Measurements from ENCODE around the gene PDE4A.
A peak's percentile ranks its signal among the peaks of the same experiment; 100 is the strongest.

PDE4A gene

DNA sequence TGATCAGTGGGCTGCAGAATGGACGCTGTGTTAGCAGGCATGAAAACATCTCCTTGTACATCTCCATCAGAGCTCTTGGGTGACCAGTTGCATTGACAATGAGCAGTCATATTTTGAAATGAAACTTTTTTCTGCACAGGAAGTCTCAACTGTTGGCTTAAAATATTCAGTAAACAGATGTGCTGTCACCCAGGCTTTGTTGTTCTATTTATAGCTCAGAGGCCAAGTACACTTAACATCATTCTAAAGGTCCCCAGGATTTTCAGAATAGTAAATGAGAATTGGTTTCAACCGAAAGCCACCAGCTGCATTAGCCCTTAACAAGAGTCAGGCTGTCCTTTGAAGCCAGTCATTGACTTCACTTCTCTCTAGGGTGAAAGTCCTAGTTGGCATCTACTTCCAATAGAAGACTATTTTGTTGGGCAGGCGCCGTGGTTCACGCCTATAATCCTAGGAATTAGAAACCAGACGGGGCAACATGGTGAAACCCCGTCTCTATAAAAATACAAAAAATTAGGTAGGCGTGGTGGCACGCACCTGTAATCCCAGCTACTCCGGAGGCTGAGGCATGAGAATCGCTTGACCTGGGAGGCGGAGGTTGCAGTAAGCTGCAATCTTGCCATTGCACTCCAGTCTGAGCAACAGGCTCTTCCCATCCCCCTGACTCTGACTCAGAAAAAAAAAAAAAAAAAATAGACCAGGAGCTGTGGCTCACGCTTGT lies 7.9 kb upstream of the PDE4A start:
- ATAC-seq (ENCODE audit: low read depth): peak; percentile 28
- no peak for DNase-seq (ENCODE audit: low spot score in 2 of 2)
- no peaks in the 10 kb centered on the region for H3K36me3 Mint-ChIP-seq
- H3K4me3 Mint-ChIP-seq: peak overlapping the region; percentile 37
- peak overlapping the region; percentile 55 for H3K27ac Mint-ChIP-seq
- H3K9me3 Mint-ChIP-seq: peaks cover 2% of the 10 kb centered on the region
- H3K27me3 Mint-ChIP-seq: peaks cover 3% of the 10 kb centered on the region
- H3K4me1 Mint-ChIP-seq: peaks cover 31% of the 10 kb centered on the region

DNA sequence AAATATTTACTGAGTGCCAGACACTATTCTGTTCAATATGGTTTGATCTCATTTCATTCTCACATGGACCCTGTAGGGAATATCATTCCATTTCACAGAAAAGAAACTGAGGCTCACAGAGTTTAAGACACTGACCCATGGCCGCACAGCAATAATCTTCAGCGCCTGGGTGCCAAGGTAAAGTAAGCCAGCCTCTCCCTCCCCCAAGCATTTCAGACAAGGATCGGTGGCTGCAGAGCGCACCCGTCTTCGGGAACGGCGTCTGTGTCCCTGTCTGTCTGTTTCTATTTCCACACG lies 4.3 kb upstream of the PDE4A start:
- DNase-seq (ENCODE audit: low spot score in 2 of 2) (no peak), ATAC-seq (ENCODE audit: low read depth) (no peak)
- H3K9me3 Mint-ChIP-seq: peaks cover 2% of the 10 kb centered on the region
- peaks cover 20% of the 10 kb centered on the region for H3K27me3 Mint-ChIP-seq
- H3K4me3 Mint-ChIP-seq: peak overlapping the region; percentile 79
- H3K4me1 Mint-ChIP-seq: peaks cover 29% of the 10 kb centered on the region
- no peaks in the 10 kb centered on the region for H3K36me3 Mint-ChIP-seq
- peak overlapping the region; percentile 95 for H3K27ac Mint-ChIP-seq

DNA sequence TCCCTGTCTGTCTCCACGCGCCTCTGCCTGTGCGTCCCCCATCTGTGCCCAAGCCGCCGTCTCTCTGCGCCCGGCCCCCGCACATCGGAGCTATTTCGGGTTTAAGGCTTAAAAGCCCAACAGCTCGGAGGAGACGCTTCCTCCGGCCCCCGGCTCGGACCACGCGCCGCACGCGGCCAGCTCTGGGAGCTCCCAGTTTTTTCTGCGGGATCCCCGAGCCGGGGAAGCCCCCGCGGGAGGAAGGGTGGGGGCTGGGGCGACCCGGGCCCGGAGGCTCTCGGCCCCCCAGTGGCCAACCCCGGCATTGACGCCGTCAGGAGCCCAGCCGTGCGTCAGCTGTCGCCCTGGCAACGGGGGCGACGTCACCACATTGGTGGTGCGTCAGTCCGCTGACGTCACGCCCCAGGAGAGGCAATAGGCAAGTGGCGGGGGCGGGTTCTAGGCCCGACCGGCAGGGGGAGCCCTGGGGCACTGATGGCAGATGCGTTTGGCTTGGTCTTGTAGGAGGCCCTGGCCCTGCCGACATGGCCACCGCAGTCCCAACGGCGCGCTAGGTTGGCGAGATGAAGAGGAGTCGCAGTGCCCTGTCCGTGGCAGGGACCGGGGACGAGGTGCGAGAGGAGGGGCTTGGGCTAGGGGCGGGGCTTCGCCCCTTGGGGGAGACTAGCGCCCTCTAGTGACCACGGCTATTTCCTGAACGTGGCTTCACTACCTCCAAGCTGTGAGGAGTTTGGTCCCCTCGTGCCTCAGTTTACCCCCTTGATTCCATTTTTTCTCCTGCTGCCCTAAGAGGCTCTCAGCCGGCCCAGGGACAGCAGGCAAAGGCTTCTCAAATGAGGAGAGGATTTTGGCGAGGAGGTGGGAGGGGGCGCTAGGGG lies 3.7 kb upstream of the PDE4A start:
- Mint-ChIP-seq H3K27ac (peak overlapping the region; percentile 95), H3K4me3 (peak overlapping the region; percentile 79), H3K36me3 (no peaks in the 10 kb centered on the region), H3K9me3 (peaks cover 2% of the 10 kb centered on the region), H3K4me1 (peaks cover 31% of the 10 kb centered on the region), H3K27me3 (peaks cover 22% of the 10 kb centered on the region)
- peak; percentile 98 to 100 for DNase-seq (ENCODE audit: low spot score in 2 of 2)
- ATAC-seq (ENCODE audit: low read depth): peak; percentile 77

DNA sequence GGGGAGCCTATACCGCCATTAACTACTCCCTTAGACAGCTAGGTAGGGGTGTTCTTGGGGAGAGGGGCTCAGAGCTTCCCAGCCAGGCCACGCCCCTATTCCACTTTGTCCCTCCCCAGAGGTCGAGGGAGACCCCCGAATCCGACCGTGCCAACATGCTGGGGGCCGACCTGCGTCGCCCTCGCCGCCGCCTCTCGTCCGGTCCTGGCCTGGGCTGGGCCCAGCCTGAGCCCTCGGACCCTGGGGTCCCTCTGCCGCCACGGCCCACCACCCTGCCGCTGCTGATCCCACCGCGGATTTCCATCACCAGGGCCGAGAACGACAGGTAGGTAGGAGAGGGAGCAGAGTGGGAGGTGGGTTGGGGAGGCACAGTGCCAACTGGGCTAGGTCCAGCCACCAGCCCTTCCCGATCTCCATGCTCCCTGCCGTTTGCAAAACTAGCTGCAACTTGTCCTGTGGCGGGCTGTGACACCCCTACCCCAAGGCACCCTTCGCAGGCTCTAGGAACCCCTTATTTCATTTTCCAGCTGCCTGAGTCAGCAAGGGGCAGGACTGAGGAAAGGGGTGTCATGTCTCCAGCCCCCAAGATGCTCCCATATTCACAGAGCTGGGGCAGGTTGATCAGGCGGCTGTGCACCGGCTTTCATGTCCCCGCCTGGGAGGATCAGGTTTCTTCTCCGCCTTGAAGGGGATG lies 2.6 kb upstream of the PDE4A start:
- Mint-ChIP-seq H3K27me3 (peaks cover 28% of the 10 kb centered on the region), H3K36me3 (no peaks in the 10 kb centered on the region), H3K4me3 (no peak overlapping the region), H3K4me1 (peaks cover 30% of the 10 kb centered on the region), H3K27ac (peak overlapping the region; percentile 87), H3K9me3 (peaks cover 2% of the 10 kb centered on the region)
- DNase-seq (ENCODE audit: low spot score in 2 of 2) (peak in 1 of 2 donors; percentile 53), ATAC-seq (ENCODE audit: low read depth) (no peak)

DNA sequence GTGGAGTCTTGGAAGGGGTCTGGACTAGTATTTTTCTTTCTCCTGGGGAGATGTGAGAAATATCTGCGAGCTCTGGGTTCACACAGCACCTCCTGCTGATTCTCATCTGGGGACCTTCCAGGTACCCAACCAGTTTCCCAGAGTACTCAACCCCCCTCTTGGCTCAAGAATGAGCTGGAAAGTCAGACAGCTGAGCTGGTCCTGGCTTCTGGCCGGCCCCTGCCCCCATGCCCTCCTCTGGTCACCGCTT lies 2.2 kb upstream of the PDE4A start:
- ATAC-seq (ENCODE audit: low read depth) (no peak), DNase-seq (ENCODE audit: low spot score in 2 of 2) (no peak)
- peak overlapping the region; percentile 87 for H3K27ac Mint-ChIP-seq
- peaks cover 30% of the 10 kb centered on the region for H3K4me1 Mint-ChIP-seq
- H3K9me3 Mint-ChIP-seq: peaks cover 2% of the 10 kb centered on the region
- peaks cover 28% of the 10 kb centered on the region for H3K27me3 Mint-ChIP-seq
- no peaks in the 10 kb centered on the region for H3K36me3 Mint-ChIP-seq
- H3K4me3 Mint-ChIP-seq: no peak overlapping the region

DNA sequence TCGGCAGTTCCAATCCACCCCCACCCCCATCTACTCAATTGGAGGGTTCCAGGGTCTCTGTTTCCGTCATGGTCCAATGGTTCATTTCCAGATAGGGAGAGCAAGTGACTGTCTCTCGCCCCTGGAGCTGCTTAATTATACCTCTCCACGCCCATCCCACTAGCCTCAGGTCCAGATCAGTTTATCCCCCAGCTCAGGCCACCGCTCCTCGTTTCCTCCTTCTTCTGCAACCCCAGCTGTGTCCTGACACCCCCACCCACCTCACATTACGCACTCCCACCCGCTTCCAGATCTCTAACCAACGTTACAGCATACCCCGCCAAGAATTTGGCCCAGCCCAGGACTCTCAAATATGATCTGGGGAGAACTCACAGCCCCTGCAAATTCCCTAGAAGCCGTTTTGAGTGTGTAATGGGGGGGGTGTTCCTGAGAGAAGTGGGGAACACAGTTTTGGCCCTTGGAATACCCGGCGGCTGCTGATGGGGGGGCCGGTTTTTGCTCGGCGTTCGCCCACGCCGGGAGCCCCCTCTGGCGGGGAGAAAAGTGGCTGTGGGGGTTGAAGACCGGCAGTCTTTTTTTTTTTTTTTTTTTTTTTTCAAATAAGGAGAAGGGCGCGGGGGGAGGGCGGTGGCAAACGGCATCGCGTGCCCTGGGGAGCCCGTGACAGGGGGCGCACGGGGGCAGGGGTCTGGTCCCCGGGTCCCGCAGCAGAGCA lies 1.7 kb upstream of the PDE4A start:
- no peaks in the 10 kb centered on the region for H3K36me3 Mint-ChIP-seq
- H3K4me1 Mint-ChIP-seq: peaks cover 33% of the 10 kb centered on the region
- peak overlapping the region; percentile 87 for H3K27ac Mint-ChIP-seq
- DNase-seq (ENCODE audit: low spot score in 2 of 2): peak in 1 of 2 donors; percentile 41
- no peak for ATAC-seq (ENCODE audit: low read depth)
- peaks cover 2% of the 10 kb centered on the region for H3K9me3 Mint-ChIP-seq
- H3K27me3 Mint-ChIP-seq: peaks cover 28% of the 10 kb centered on the region
- H3K4me3 Mint-ChIP-seq: peak overlapping the region; percentile 34

DNA sequence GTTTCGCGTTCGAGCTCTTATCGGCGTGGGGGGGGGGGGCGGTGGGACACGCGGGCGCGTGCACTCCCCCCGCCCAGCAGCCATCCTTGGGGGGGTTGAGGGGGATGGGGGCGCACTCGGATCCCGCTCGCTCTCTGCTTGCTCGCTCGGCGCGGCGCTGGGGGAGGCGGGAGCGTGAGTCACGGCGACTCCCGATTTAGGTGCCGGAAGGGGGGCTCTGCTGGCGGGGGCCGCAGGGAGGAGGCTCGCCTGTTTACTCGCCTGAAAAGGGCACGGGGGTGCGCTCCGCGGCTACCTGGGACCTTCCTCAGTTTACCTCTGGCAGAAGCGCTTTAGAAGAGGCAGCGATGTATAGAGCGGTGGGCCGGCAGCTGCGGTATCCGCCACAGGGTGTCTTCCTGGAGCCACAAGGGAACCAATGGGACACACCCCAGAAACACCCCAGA lies 1.1 kb upstream of the PDE4A start:
- Mint-ChIP-seq H3K36me3 (no peaks in the 10 kb centered on the region), H3K9me3 (peaks cover 2% of the 10 kb centered on the region), H3K4me3 (peak overlapping the region; percentile 60), H3K27me3 (peaks cover 28% of the 10 kb centered on the region), H3K27ac (peak overlapping the region; percentile 87), H3K4me1 (peaks cover 39% of the 10 kb centered on the region)
- DNase-seq (ENCODE audit: low spot score in 2 of 2): no peak
- ATAC-seq (ENCODE audit: low read depth): no peak

DNA sequence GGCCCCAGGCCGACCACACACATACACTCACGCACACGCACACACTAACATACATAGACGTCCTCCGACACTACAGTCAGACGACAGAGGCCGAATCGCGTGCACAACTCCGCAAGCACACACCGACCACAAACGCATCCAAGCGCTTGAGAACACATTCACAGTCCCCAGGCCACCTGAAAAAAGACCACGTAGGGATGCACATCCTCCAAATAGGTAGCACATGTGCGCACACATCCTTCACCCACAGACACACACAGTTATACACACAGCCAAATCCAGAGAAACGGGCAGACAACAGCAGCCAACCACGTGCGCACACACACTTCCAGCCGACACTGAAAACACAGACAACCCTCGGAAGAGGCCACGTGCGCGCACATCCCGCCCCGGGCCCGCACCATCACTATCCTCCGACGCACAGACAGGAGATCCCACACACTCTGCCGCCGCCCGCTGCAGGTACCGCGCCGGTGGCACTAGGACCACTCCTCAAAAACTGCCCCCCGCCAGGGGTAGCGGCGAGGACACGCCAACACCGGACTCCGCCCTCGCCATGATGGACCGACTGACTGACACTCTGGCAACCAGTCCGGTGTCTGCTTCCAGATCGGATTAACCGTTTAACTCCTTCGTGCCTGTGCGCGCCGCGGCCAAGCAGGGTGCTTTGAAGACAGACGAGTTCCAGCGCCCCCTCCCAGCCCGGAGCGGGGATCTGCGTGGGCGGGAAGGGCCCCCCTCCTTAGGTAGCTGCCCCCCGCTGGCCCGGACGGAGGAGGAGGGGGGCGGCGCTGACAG lies 493 bp upstream of the PDE4A start:
- peak; percentile 43 to 53 for DNase-seq (ENCODE audit: low spot score in 2 of 2)
- H3K9me3 Mint-ChIP-seq: peaks cover 2% of the 10 kb centered on the region
- peak overlapping the region; percentile 87 for H3K27ac Mint-ChIP-seq
- ATAC-seq (ENCODE audit: low read depth): peak; percentile 15
- H3K27me3 Mint-ChIP-seq: peaks cover 28% of the 10 kb centered on the region
- peaks cover 40% of the 10 kb centered on the region for H3K4me1 Mint-ChIP-seq
- no peaks in the 10 kb centered on the region for H3K36me3 Mint-ChIP-seq
- peak overlapping the region; percentile 60 for H3K4me3 Mint-ChIP-seq

DNA sequence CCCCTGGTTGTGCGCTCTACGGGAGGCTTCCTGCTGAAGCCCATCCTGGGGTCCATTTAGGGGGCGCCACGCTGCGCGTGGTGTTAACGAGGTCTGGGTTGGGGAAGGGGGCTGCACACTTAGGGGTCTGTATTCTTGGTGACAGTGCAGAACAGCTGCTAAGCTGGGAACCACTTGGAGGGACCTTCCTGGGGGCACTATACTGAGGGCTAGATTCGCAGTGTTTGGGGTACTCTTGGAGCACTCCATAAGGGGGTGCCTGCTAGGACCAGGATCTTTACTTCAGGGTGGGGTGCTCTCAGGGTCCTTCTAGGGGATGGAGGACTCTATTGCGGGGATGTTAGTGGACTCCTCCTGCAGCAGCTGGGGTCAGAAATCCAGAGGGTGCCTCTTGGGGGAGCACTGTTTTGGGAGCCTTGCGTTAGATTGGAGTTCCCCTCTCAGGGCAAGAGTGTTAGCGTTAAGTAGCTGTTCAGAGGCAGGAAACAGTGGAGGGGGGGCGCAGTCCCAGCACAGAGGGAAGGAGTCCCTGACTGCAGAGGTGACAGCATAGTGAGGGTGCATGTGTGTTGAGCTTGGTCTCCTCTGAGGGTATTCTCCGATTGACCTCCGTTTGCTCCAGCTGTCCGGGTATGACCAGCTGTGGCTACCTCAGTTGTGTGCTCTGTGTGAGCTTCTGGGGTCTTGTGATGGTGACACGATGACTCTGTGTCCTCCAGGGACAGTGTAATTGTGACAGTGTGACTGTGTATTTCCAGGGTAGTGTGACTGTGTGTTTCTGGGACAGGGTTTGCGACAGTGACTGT lies 1.1 kb downstream of the PDE4A start:
- DNase-seq (ENCODE audit: low spot score in 2 of 2): no peak
- H3K4me3 Mint-ChIP-seq: peak overlapping the region; percentile 8
- peaks cover 2% of the 10 kb centered on the region for H3K9me3 Mint-ChIP-seq
- H3K27me3 Mint-ChIP-seq: peaks cover 28% of the 10 kb centered on the region
- H3K4me1 Mint-ChIP-seq: peaks cover 43% of the 10 kb centered on the region
- H3K27ac Mint-ChIP-seq: peak overlapping the region; percentile 60
- ATAC-seq (ENCODE audit: low read depth): no peak
- H3K36me3 Mint-ChIP-seq: no peaks in the 10 kb centered on the region

DNA sequence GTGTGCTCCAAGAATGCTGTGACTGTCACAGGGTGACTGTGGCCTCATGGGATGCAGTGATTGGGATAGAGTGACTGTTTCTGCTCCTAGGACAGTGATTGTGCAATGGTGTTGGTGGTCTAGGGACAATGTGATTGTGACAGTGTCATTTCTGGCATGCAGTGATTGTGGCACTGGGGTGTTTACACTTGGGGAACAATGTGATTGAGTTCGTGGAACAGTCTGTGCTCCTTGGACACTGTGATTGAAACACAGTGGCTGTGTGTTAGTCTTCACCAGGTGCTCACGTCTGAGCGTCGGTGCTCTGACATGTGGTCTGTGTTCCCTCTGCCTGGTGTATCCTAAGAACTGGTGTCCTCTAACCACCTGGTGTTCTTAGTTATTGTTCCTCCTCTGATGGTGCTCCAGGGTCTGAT lies 1.7 kb downstream of the PDE4A start:
- H3K27me3 Mint-ChIP-seq: peaks cover 25% of the 10 kb centered on the region
- H3K4me3 Mint-ChIP-seq: no peak overlapping the region
- H3K4me1 Mint-ChIP-seq: peaks cover 39% of the 10 kb centered on the region
- no peak for ATAC-seq (ENCODE audit: low read depth)
- H3K9me3 Mint-ChIP-seq: no peaks in the 10 kb centered on the region
- no peak overlapping the region for H3K27ac Mint-ChIP-seq
- no peak for DNase-seq (ENCODE audit: low spot score in 2 of 2)
- H3K36me3 Mint-ChIP-seq: no peaks in the 10 kb centered on the region

DNA sequence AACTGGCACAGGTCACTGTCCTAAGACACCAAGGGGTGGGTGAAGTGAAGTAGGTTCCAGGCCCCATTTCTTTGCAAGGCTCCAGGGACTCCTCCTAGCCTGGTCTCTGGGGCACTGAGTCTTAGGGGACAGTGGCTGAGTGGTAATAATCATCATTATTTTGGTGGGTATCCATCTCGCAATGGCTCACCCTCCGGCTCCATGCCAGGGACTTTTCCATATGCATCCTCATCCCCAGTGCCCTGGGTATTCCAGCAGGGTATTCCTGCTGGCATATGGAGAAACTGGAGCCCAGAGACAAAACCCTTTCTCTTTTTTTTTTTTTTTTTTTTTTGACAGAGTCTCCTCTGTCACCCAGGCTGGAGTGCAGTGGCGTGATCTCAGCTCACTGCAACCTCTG lies 2.5 kb downstream of the PDE4A start:
- H3K36me3 Mint-ChIP-seq: no peaks in the 10 kb centered on the region
- H3K4me1 Mint-ChIP-seq: peaks cover 45% of the 10 kb centered on the region
- no peak for DNase-seq (ENCODE audit: low spot score in 2 of 2)
- ATAC-seq (ENCODE audit: low read depth): no peak
- H3K27ac Mint-ChIP-seq: no peak overlapping the region
- peaks cover 24% of the 10 kb centered on the region for H3K27me3 Mint-ChIP-seq
- H3K4me3 Mint-ChIP-seq: no peak overlapping the region
- H3K9me3 Mint-ChIP-seq: no peaks in the 10 kb centered on the region

DNA sequence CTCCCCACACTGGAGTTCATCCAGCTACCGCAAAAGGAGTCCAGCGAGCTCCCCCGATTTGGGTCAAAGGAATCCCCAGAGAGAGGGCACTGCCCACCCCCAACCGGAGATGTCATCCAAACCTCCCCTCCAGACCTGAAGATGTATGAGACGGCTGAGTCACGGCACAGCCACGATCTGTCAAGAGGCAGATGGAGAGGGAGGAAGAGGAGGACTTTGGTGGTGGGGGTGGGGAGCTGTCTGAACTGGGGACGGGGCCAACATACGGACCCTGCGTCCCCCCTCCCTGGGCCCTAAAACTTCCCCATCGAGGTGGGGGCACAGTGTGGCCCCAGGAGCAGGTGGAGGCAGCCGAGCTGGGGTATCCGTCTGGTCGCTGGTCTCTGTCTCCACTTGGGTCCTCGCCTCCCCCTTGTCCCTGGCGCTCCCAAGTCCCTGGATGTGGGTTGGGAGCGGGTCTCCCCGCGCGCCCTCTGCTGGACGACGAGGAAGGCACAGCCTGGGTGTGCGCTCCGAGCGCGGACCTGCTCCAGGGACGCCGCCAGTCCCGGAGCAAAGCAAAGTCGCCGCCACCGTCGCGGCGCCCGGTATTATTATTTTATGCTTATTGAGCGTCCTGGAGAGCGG lies 3.8 kb downstream of the PDE4A start:
- no peak for ATAC-seq (ENCODE audit: low read depth)
- H3K36me3 Mint-ChIP-seq: no peaks in the 10 kb centered on the region
- peak; percentile 56 to 67 for DNase-seq (ENCODE audit: low spot score in 2 of 2)
- H3K27me3 Mint-ChIP-seq: peaks cover 17% of the 10 kb centered on the region
- H3K9me3 Mint-ChIP-seq: no peaks in the 10 kb centered on the region
- H3K4me1 Mint-ChIP-seq: peaks cover 51% of the 10 kb centered on the region
- H3K4me3 Mint-ChIP-seq: peak overlapping the region; percentile 81
- peak overlapping the region; percentile 96 for H3K27ac Mint-ChIP-seq

All from memory B cell (primary cell).